ENCODE data around the gene TENM4. TPM values are rescaled to one million over a fixed set of nuclear protein-coding genes. Genes with fewer than 3 reads are reported as not detected.

TENM4 gene
- total and polyA plus RNA-seq, 2 of the 8 experiments (the other 6 are each of a cell fraction or from before 2014, with no cell fraction given) = 3.5 to 7.2 TPM

GRCh38 chr11:78664636-78665035 is 776.2 kb downstream of the TENM4 start:
- Histone ChIP-seq H2BK15ac (ENCODE audit: low read length) (no peak overlapping the region), H3K23ac (ENCODE audit: insufficient read length) (no peak overlapping the region), H3K36me3 (ENCODE audit: control insufficient read depth in 2 of 4, insufficient read depth in 4 of 4, low read length in 3 of 4) (no peaks in the 10 kb centered on the region), H2BK12ac (ENCODE audit: low read depth, low read length) (no peak overlapping the region), H3K23me2 (ENCODE audit: low read depth, low read length) (no peaks in the 10 kb centered on the region), H2BK20ac (ENCODE audit: low read length) (no peak overlapping the region), H2AK5ac (ENCODE audit: low read depth, low read length) (no peak overlapping the region), H3K9me3 (ENCODE audit: insufficient read depth in 2 of 2, low read depth in 1 of 2, low read length in 1 of 2) (no peaks in the 10 kb centered on the region), H3K27ac (ENCODE audit: low read depth, low read length) (no peak overlapping the region), H3K4me1 (replicated peaks in 1 of 4; ENCODE audit: control insufficient read depth in 3 of 4, insufficient read depth in 4 of 4, low read length in 3 of 4) (no peaks in the 10 kb centered on the region; a peak in 1 of 7 replicates), H3K27me3 (replicated peaks in 1 of 4; ENCODE audit: control insufficient read depth in 3 of 4, extremely low read depth in 1 of 4, insufficient read depth in 3 of 4, low read length in 3 of 4) (no peaks in the 10 kb centered on the region), H3K79me1 (ENCODE audit: low read depth, low read length) (no peaks in the 10 kb centered on the region), H4K91ac (replicated peaks; ENCODE audit: insufficient read length, low read length) (no peak overlapping the region), H3K18ac (ENCODE audit: extremely low read depth, low read length) (no peak overlapping the region), H2BK120ac (replicated peaks; ENCODE audit: low read depth, low read length) (no peak overlapping the region), H3K4me2 (ENCODE audit: insufficient read depth in 1 of 2, low read depth in 2 of 2, low read length in 2 of 2) (no peak overlapping the region), H3K4me3 (ENCODE audit: extremely low read depth in 1 of 4, insufficient read depth in 2 of 4, low read depth in 3 of 4, low read length in 4 of 4) (no peak overlapping the region), H2BK5ac (ENCODE audit: low read depth, low read length) (no peak overlapping the region), H2AFZ (ENCODE audit: low read length) (no peak overlapping the region), H4K5ac (ENCODE audit: insufficient read length, low read depth, low read length) (no peak overlapping the region), H3K56ac (replicated peaks; ENCODE audit: insufficient read length, low read depth, low read length) (no peak overlapping the region), H3K4ac (replicated peaks; ENCODE audit: insufficient read length, low read depth, low read length) (no peak overlapping the region), H3K14ac (ENCODE audit: insufficient read length) (no peak overlapping the region), H3K9ac (replicated peaks in 1 of 4; ENCODE audit: extremely low read depth in 1 of 4, low read depth in 3 of 4, low read length in 3 of 4) (no peak overlapping the region), H4K20me1 (replicated peaks in 1 of 2; ENCODE audit: control insufficient read depth in 1 of 2, insufficient read depth in 2 of 2, low read length in 2 of 2) (peaks cover 0 to under 1% of the 10 kb centered on the region in 2 experiments), H3K79me2 (ENCODE audit: control insufficient read depth in 1 of 2, insufficient read depth in 2 of 2, low read length in 2 of 2) (no peaks in the 10 kb centered on the region), H4K8ac (ENCODE audit: extremely low read depth, insufficient read depth, low read length) (no peak overlapping the region)
- 93% methylated on average over 1 of the region's 1 CpG; no CpG with 5 or more reads in 1 of the 2 experiments for WGBS, 2 experiments (ENCODE audit: extremely low coverage in 1 of 2, insufficient coverage in 1 of 2, insufficient read length in 1 of 2, insufficient replicate concordance in 2 of 2, low coverage in 1 of 2, low lambda C conversion rate in 2 of 2, missing lambda C conversion rate in 1 of 2)
- POLR2A ChIA-PET (ENCODE audit: partially characterized antibody) = interaction anchor here (0.6 kb wide), 1 partner anchor 80 kb away, joined by 6 read pairs; no protein-coding TSS in a partner anchor
- DNase-seq (ENCODE audit: low read depth in 1 of 2, low spot score in 2 of 2) = no peak
- TF ChIP-seq PHF8 (conservative IDR thresholded peaks at IDR 0.05; ENCODE audit: low read depth, low read length) = no peak
- TF ChIP-seq JUND (IDR thresholded peaks at IDR 0.05; ENCODE audit: low read length) = no peak
- TF ChIP-seq GTF2F1 (IDR thresholded peaks at IDR 0.05; ENCODE audit: borderline replicate concordance, low read depth, low read length) = no peak
- TF ChIP-seq SAP30 (IDR thresholded peaks at IDR 0.05; ENCODE audit: insufficient read depth, insufficient replicate concordance, low read length) = no peak
- no peak for TF ChIP-seq HDAC6 (IDR thresholded peaks at IDR 0.05; ENCODE audit: low read depth, low read length)
- TF ChIP-seq BCL11A (IDR thresholded peaks at IDR 0.05; ENCODE audit: low read depth in 2 of 2, low read length in 2 of 2) = no peak
- no peak for TF ChIP-seq EP300 (IDR thresholded peaks at IDR 0.05; ENCODE audit: borderline replicate concordance in 1 of 2, low read depth in 2 of 2, low read length in 2 of 2)
- TF ChIP-seq KDM4A (IDR thresholded peaks at IDR 0.05; ENCODE audit: low read depth, low read length, severe bottlenecking) = no peak
- no peak for TF ChIP-seq ATF3 (IDR thresholded peaks at IDR 0.05; ENCODE audit: insufficient read depth, low read depth, low read length)
- no peak for TF ChIP-seq TAF1 (IDR thresholded peaks at IDR 0.05; ENCODE audit: low read depth, low read length)
- no peak for TF ChIP-seq SIRT6 (IDR thresholded peaks at IDR 0.05; ENCODE audit: low read length)
- TF ChIP-seq BRCA1 (IDR thresholded peaks at IDR 0.05; ENCODE audit: low read depth, low read length) = no peak
- no peak for FAIRE-seq
- CTCF ChIA-PET (ENCODE audit: partially characterized antibody) = interaction anchor here (1.3 to 10.2 kb wide), 3 partner anchors 9 to 51 kb away, joined by 5 to 143 read pairs (median 6); no protein-coding TSS in a partner anchor
